A673 (cell line): ENCODE results near the gene GTF2F1.

ENCODE experiments used
- EZH2 ChIP-seq: fragments of 200-600 bp; sonication (generic); IDR thresholded peaks from 2 replicates; pipeline ENCODE4 v1.6.1; 2017; ENCODE audit warnings: borderline replicate concordance, low read depth, mild to moderate bottlenecking, mixed read lengths, antibody characterized with exemption, low read length; ENCODE audit not compliant: poor library complexity, severe bottlenecking
- TF ChIP-seq, protein P1 (sequence below): fragments of 300-800, 200-600 bp; sonication (generic); conservative IDR thresholded peaks from 2 replicates; pipeline ENCODE4 v1.5.1; 2017; ENCODE audit warnings: low read depth, mild to moderate bottlenecking, antibody characterized with exemption, low read length, moderate library complexity, mixed read lengths

DNA sequence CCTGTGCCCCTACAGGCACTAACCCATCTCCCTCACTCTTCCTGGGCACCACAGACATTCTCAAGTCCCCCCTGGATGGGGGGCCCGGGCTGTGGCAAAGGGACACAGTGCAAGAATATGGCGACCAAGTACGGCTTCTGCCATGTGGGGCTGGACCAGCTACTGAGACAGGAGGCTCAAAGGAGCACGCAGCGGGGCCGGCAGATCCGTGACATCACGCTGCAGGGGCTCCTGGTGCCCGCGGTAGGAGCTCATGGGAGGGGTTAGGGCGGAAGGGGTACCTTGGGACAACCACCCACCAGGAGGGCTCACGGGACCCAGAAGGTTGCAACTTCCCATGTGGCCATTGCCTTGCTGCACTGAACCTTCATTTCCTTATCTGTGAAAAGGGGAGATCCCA is 3.3 kb upstream of the GTF2F1 start:
- TF ChIP-seq, protein P1, sequence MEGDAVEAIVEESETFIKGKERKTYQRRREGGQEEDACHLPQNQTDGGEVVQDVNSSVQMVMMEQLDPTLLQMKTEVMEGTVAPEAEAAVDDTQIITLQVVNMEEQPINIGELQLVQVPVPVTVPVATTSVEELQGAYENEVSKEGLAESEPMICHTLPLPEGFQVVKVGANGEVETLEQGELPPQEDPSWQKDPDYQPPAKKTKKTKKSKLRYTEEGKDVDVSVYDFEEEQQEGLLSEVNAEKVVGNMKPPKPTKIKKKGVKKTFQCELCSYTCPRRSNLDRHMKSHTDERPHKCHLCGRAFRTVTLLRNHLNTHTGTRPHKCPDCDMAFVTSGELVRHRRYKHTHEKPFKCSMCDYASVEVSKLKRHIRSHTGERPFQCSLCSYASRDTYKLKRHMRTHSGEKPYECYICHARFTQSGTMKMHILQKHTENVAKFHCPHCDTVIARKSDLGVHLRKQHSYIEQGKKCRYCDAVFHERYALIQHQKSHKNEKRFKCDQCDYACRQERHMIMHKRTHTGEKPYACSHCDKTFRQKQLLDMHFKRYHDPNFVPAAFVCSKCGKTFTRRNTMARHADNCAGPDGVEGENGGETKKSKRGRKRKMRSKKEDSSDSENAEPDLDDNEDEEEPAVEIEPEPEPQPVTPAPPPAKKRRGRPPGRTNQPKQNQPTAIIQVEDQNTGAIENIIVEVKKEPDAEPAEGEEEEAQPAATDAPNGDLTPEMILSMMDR = no peak
- TF ChIP-seq EZH2 = no peak
